Smooth muscle cell (in vitro differentiated cells): ENCODE data around the gene SPDEF. TPM values are rescaled to one million over a fixed set of nuclear protein-coding genes. Genes with fewer than 3 reads are reported as not detected.

Source experiments
- DNase-seq: peaks from one replicate; lab custom pipeline; 2025; ENCODE audit not compliant: unreplicated experiment; lab: John Stamatoyannopoulos, UW
- H2AFZ ChIP-seq: fragments of 200-600 bp; sonication (generic); 2 replicates; pipeline ENCODE4 v1.6.0; 2016; ENCODE audit warnings: antibody characterized with exemption, low read depth, mild to moderate bottlenecking
- H3F3A ChIP-seq: fragments of 200-600 bp; sonication (generic); 2 replicates; pipeline ENCODE4 v1.6.0; 2017; ENCODE audit warnings: antibody characterized with exemption, low read depth
- H3K27ac ChIP-seq: fragments of 200-600 bp; sonication (generic); 2 replicates; pipeline ENCODE4 v1.5.1; 2016; ENCODE audit warnings: low read depth, mild to moderate bottlenecking
- H3K27me3 ChIP-seq: fragments of 200-600 bp; sonication (generic); 2 replicates; pipeline ENCODE4 v1.6.1; 2016; ENCODE audit warnings: low read depth, mild to moderate bottlenecking
- H3K36me3 ChIP-seq: fragments of 200-600 bp; sonication (generic); 2 replicates; pipeline ENCODE4 v1.5.1; 2016; ENCODE audit warnings: low read depth
- H3K4me1 ChIP-seq: fragments of 200-600 bp; sonication (generic); 2 replicates; pipeline ENCODE4 v1.5.1; 2016; ENCODE audit warnings: low read depth
- H3K4me2 ChIP-seq: fragments of 200-600 bp; sonication (generic); 2 replicates; pipeline ENCODE4 v1.6.0; 2016; ENCODE audit warnings: mild to moderate bottlenecking
- H3K4me3 ChIP-seq: fragments of 200-600 bp; sonication (generic); 2 replicates; pipeline ENCODE4 v1.5.1; 2016; ENCODE audit warnings: mild to moderate bottlenecking
- H3K79me2 ChIP-seq: fragments of 200-600 bp; sonication (generic); 2 replicates; pipeline ENCODE4 v1.6.0; 2016; ENCODE audit warnings: low read depth, mild to moderate bottlenecking
- H3K9ac ChIP-seq: fragments of 200-600 bp; sonication (generic); 2 replicates; pipeline ENCODE4 v1.6.0; 2016; ENCODE audit warnings: low read depth
- H3K9me3 ChIP-seq: fragments of 200-600 bp; sonication (generic); replicated peaks from 2 replicates; pipeline ENCODE4 v1.5.1; 2016; ENCODE audit warnings: low read depth
- H4K20me1 ChIP-seq: fragments of 200-600 bp; sonication (generic); 2 replicates; pipeline ENCODE4 v1.6.0; 2016; ENCODE audit warnings: low read depth
- CTCF ChIP-seq: fragments of 200-600 bp; sonication (generic); IDR thresholded peaks from 2 replicates; pipeline ENCODE4 v1.5.1; 2017; ENCODE audit warnings: borderline replicate concordance, mild to moderate bottlenecking, antibody characterized with exemption; ENCODE audit not compliant: insufficient read depth, poor library complexity, severe bottlenecking
- WGBS: methylation state at CpG from one replicate; pipeline ENCODE4 v1.1.7; 2016; ENCODE audit warnings: low lambda C conversion rate; 5-methylcytosine and 5-hydroxymethylcytosine counted together
- polyA plus RNA-seq: library from polyadenylated mRNA; unstranded; fragments of >200 nt; fragmentation: Nextera tagmentation; extraction: Ambion mirVana; gene quantifications from 2 replicates; pipeline ENCODE4 v1.2.1, GENCODE V29; 2016
- total RNA-seq: library from RNA; depleted of rRNA; stranded (reverse); fragments of >200 nt; gene quantifications from 2 replicates; pipeline ENCODE4 v1.2.3, GENCODE V29; 2014

The SPDEF gene
- total and polyA plus RNA-seq, 2 experiments from 2014 or later, result 0.16 TPM; not detected in 1

DNA sequence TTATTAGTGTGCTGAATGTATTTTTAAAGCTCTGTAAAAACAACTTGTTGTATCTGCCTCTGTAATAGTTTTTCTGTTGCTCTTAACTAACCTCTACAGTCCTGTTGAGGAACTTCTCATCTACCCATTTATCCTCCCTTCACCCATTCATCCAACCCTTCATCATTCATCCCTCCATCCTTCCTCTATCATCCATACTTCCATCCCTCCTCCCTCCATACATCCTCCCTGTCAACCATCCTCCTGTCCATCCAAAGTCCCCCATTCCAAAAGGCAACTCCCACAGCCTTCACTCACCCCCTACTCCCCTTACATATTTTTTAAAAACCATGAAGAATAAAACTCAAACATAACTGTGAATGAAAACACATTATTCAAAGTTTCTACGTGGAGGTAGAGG, 40.7 kb upstream of the SPDEF start:
- no peak overlapping the region for H2AFZ ChIP-seq
- H3K27me3 ChIP-seq, result no peaks in the 10 kb centered on the region
- no peak for DNase-seq
- TF ChIP-seq CTCF, result no peak
- H3K4me2 ChIP-seq, result no peak overlapping the region
- no peaks in the 10 kb centered on the region for H3K4me1 ChIP-seq
- 90% methylated on average over 1 of the region's 1 CpG for WGBS
- H4K20me1 ChIP-seq, result peaks cover 99% of the 10 kb centered on the region
- no peak overlapping the region for H3K9ac ChIP-seq
- peaks cover 21% of the 10 kb centered on the region for H3K79me2 ChIP-seq
- no peaks in the 10 kb centered on the region for H3K36me3 ChIP-seq
- no peaks in the 10 kb centered on the region for H3F3A ChIP-seq
- no peaks in the 10 kb centered on the region for H3K9me3 ChIP-seq
- no peak overlapping the region for H3K4me3 ChIP-seq
- H3K27ac ChIP-seq, result no peak overlapping the region

GRCh38 chr6:34595332-34596184, 39.4 kb upstream of the SPDEF start:
- Histone ChIP-seq H3K4me2 (no peak overlapping the region), H3K79me2 (peaks cover 21% of the 10 kb centered on the region), H3K4me1 (no peaks in the 10 kb centered on the region), H3K27ac (no peak overlapping the region), H3K36me3 (no peaks in the 10 kb centered on the region), H3F3A (no peaks in the 10 kb centered on the region), H3K27me3 (no peaks in the 10 kb centered on the region), H4K20me1 (peaks cover 99% of the 10 kb centered on the region), H3K4me3 (no peak overlapping the region), H3K9me3 (no peaks in the 10 kb centered on the region), H3K9ac (no peak overlapping the region), H2AFZ (no peak overlapping the region)
- DNase-seq, result no peak
- no peak for TF ChIP-seq CTCF
- 82% methylated on average over 6 of the region's 6 CpGs for WGBS

GRCh38 chr6:34593701-34594100, 37.6 kb upstream of the SPDEF start:
- H3K36me3 ChIP-seq, result no peaks in the 10 kb centered on the region
- WGBS, result 93% methylated on average over 5 of the region's 5 CpGs
- H3K27me3 ChIP-seq, result no peaks in the 10 kb centered on the region
- H3K4me1 ChIP-seq, result no peaks in the 10 kb centered on the region
- no peak for TF ChIP-seq CTCF
- H3K4me2 ChIP-seq, result no peak overlapping the region
- no peak overlapping the region for H3K9ac ChIP-seq
- no peaks in the 10 kb centered on the region for H3K9me3 ChIP-seq
- H4K20me1 ChIP-seq, result peaks cover 99% of the 10 kb centered on the region
- H3F3A ChIP-seq, result no peaks in the 10 kb centered on the region
- no peak overlapping the region for H3K27ac ChIP-seq
- no peak for DNase-seq
- H3K79me2 ChIP-seq, result peaks cover 14% of the 10 kb centered on the region
- no peak overlapping the region for H3K4me3 ChIP-seq
- H2AFZ ChIP-seq, result no peak overlapping the region
